Activated CD4-positive, alpha-beta T cell treated with anti-CD3 and anti-CD28 coated beads, Interleukin-2, amount 50 U/mL, for 4 hours (primary cell): ENCODE measurements around the gene DPPA4.
"Not testable (repeated sequence)": the region's sequence is repeated elsewhere in the genome, so short reads cannot be mapped to it uniquely, and the experiment has no call there.

Experiments used
- DNase-seq, 2 experiments: peaks; one replicate each; pipeline ENCODE4 v3.0.0-alpha.2; 2020

Gene DPPA4

GRCh38 chr3:109337393-109337792 lies at the start of gene DPPA4:
Gene DPPA4, minus strand, starts transcription at chr3:109337546. Its CDS starts 29 bp downstream, at chr3:109337517.
- no peak for DNase-seq

- no peak for DNase-seq
Measured at GRCh38 chr3:109385442-109386318, 48.3 kb upstream of the DPPA4 start.

- no peak for DNase-seq
Measured at GRCh38 chr3:109384164-109384563, 46.8 kb upstream of the DPPA4 start.

GRCh38 chr3:109382588-109382987 lies 45.2 kb upstream of the DPPA4 start:
- DNase-seq: no peak

GRCh38 chr3:109375975-109376374 lies 38.6 kb upstream of the DPPA4 start:
- DNase-seq: no peak

- DNase-seq: not testable (repeated sequence)
Measured at GRCh38 chr3:109374434-109374833, 37.1 kb upstream of the DPPA4 start.

- DNase-seq: no peak
Measured at GRCh38 chr3:109373933-109374332, 36.6 kb upstream of the DPPA4 start.

- DNase-seq: no peak
Measured at GRCh38 chr3:109372639-109373038, 35.3 kb upstream of the DPPA4 start.

GRCh38 chr3:109369510-109369909 lies 32.2 kb upstream of the DPPA4 start:
- no peak for DNase-seq

GRCh38 chr3:109364088-109364487 lies 26.7 kb upstream of the DPPA4 start:
- DNase-seq: no peak

- no peak for DNase-seq
Measured at GRCh38 chr3:109363634-109364033, 26.3 kb upstream of the DPPA4 start.

- no peak for DNase-seq
Measured at GRCh38 chr3:109362823-109363222, 25.5 kb upstream of the DPPA4 start.

GRCh38 chr3:109358809-109359208 lies 21.5 kb upstream of the DPPA4 start:
- DNase-seq: not testable (repeated sequence)

GRCh38 chr3:109356442-109357155 lies 19.3 kb upstream of the DPPA4 start:
- no peak for DNase-seq

- DNase-seq: no peak
Measured at GRCh38 chr3:109355625-109356441, 18.5 kb upstream of the DPPA4 start.

GRCh38 chr3:109353057-109353456 lies 15.7 kb upstream of the DPPA4 start:
- DNase-seq: no peak

GRCh38 chr3:109351231-109351630 lies 13.9 kb upstream of the DPPA4 start:
- no peak for DNase-seq

GRCh38 chr3:109346770-109347295 lies 9.5 kb upstream of the DPPA4 start:
- no peak for DNase-seq

- no peak for DNase-seq
Measured at GRCh38 chr3:109346099-109346498, 8.8 kb upstream of the DPPA4 start.

GRCh38 chr3:109339714-109340648 lies 2.6 kb upstream of the DPPA4 start:
- DNase-seq: no peak

GRCh38 chr3:109339197-109339596 lies 1.9 kb upstream of the DPPA4 start:
- DNase-seq: no peak

GRCh38 chr3:109338322-109338721 lies 976 bp upstream of the DPPA4 start:
- no peak for DNase-seq
